AG04449 (cell line): ENCODE data around the gene NCOA7.
A peak's percentile ranks its signal among the peaks of the same experiment; 100 is the strongest.

Experiments used
- CTCF ChIA-PET: fragments of 350-600 bp; formaldehyde crosslinking; extraction: SDS; loops from one replicate; lab custom pipeline; 2021; ENCODE audit warnings: antibody characterized with exemption; lab: Yijun Ruan, JAX
- POLR2A ChIA-PET: fragments of 400-600, 350-600 bp; formaldehyde crosslinking; extraction: SDS; loops from one replicate; lab custom pipeline; 2020; ENCODE audit warnings: antibody characterized with exemption, inconsistent platforms; lab: Yijun Ruan, JAX
- DNase-seq: peaks from one replicate; pipeline ENCODE4 v3.0.0-alpha.2; 2010; ENCODE audit warnings: low read depth, low spot score
- H3K4me3 ChIP-seq: 2 replicates; pipeline ENCODE4 v1.5.1; 2011; ENCODE audit warnings: low read depth, mild to moderate bottlenecking, control low read depth, low read length
- TF ChIP-seq, protein P1 (sequence below): IDR thresholded peaks from one replicate; pipeline ENCODE4 v1.5.1; 2011; ENCODE audit warnings: mild to moderate bottlenecking, moderate library complexity, low read length, control low read depth, inconsistent platforms; ENCODE audit not compliant: insufficient read depth; ENCODE audit errors: missing control alignments

Gene NCOA7

DNA sequence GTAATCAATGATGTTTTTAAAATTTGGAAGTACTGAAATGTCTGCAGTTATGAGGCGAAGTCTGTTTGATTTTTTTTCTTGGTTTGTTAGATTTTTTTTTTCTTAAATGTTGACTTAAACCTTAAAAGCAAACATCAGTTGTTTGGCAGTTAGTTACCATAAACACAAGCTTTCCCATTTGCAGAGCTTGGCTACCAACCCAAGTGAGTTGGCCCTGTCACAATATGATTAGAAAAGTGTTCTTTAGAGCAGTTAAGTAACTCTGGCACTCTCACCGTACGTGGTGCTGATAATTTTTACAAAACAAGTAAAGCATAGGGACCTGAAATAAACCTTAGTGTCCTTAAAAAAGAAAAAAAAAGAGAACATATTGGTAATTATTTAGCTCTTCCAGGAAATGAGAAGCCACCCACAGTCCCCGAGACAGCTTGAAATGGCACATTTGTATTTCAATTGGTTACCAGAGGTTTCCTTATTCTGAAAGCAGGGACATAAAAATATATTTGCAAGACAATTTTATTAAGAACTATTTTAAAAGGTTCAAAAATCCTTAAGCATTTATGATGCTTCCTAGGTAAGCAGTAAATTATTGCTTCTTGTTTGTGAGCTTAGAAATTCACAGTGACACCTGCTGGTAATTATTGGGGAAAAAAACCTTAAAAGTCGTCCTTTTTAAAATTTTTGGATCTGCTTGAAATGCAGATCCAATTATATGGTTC lies 37.4 kb upstream of the NCOA7 start:
- ChIA-PET CTCF (interaction anchor here (0.6 to 24.4 kb wide), 7 partner anchors 10 to 887 kb away, joined by 3 to 488 read pairs (median 5); no protein-coding TSS in a partner anchor), POLR2A (no interaction called here)
- no peak for DNase-seq
- H3K4me3 ChIP-seq, result no peak overlapping the region
- TF ChIP-seq, protein P1, sequence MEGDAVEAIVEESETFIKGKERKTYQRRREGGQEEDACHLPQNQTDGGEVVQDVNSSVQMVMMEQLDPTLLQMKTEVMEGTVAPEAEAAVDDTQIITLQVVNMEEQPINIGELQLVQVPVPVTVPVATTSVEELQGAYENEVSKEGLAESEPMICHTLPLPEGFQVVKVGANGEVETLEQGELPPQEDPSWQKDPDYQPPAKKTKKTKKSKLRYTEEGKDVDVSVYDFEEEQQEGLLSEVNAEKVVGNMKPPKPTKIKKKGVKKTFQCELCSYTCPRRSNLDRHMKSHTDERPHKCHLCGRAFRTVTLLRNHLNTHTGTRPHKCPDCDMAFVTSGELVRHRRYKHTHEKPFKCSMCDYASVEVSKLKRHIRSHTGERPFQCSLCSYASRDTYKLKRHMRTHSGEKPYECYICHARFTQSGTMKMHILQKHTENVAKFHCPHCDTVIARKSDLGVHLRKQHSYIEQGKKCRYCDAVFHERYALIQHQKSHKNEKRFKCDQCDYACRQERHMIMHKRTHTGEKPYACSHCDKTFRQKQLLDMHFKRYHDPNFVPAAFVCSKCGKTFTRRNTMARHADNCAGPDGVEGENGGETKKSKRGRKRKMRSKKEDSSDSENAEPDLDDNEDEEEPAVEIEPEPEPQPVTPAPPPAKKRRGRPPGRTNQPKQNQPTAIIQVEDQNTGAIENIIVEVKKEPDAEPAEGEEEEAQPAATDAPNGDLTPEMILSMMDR, result no peak

DNA sequence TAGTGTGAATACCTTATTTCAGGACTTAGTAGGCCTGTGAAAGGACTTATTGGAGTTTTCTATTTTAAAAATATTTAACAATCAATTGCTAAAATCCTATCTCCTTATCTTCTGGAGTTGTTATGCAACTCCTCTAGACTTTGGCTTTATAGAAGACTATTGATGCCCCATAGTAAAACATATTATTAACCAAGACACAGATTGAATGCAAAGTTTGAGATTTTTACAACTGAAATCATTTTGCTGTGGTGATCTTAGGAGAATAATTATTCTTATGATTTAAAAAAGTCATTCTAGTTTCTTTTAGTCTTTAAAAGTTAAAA lies 36.9 kb upstream of the NCOA7 start:
- H3K4me3 ChIP-seq, result no peak overlapping the region
- TF ChIP-seq, protein P1, result no peak
- POLR2A ChIA-PET, result no interaction called here
- DNase-seq, result no peak
- CTCF ChIA-PET, result interaction anchor here (1.0 to 24.4 kb wide), 5 partner anchors 10 to 888 kb away, joined by 3 to 488 read pairs (median 10); no protein-coding TSS in a partner anchor

DNA sequence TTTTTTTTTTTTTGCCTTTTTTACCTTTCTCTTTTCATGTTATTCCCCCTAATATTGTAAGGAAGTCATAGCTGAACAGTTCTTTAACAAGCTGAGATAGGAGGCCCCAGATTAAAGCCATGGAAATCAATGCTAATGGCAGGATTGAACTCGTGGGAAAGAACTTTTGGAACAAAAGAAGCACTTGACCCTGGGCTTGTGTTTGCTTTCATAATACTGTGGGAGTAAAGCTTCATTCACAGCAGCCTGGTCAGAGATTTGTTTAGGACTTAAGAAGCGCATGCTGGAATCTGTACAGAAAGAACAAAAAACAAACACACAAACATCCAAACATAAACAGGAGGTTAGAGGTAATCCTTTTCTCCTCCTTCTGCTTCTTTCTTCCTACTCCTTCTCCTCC lies 36.2 kb upstream of the NCOA7 start:
- DNase-seq, result no peak
- ChIA-PET POLR2A (no interaction called here), CTCF (interaction anchor here (0.7 to 24.4 kb wide), 4 partner anchors 9 to 442 kb away, joined by 3 to 488 read pairs (median 10); partner anchors contain the start of gene NCOA7)
- H3K4me3 ChIP-seq, result no peak overlapping the region
- TF ChIP-seq, protein P1, result no peak

DNA sequence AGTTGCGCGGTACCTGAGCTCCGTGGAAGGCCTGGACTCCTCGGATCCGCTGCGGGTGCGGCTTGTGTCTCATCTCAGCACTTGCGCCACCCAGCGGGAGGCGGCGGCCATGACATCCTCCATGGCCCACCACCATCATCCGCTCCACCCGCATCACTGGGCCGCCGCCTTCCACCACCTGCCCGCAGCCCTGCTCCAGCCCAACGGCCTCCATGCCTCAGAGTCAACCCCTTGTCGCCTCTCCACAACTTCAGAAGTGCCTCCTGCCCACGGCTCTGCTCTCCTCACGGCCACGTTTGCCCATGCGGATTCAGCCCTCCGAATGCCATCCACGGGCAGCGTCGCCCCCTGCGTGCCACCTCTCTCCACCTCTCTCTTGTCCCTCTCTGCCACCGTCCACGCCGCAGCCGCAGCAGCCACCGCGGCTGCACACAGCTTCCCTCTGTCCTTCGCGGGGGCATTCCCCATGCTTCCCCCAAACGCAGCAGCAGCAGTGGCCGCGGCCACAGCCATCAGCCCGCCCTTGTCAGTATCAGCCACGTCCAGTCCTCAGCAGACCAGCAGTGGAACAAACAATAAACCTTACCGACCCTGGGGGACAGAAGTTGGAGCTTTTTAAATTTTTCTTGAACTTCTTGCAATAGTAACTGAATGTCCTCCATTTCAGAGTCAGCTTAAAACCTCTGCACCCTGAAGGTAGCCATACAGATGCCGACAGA lies 31.4 kb upstream of the NCOA7 start:
- ChIA-PET POLR2A (no interaction called here), CTCF (interaction anchor here (1.0 to 24.4 kb wide), 5 partner anchors 8 to 889 kb away, joined by 3 to 488 read pairs (median 3); partner anchors contain the start of gene HDDC2)
- DNase-seq, result no peak
- TF ChIP-seq, protein P1, result peak; percentile 14
- H3K4me3 ChIP-seq, result no peak overlapping the region

DNA sequence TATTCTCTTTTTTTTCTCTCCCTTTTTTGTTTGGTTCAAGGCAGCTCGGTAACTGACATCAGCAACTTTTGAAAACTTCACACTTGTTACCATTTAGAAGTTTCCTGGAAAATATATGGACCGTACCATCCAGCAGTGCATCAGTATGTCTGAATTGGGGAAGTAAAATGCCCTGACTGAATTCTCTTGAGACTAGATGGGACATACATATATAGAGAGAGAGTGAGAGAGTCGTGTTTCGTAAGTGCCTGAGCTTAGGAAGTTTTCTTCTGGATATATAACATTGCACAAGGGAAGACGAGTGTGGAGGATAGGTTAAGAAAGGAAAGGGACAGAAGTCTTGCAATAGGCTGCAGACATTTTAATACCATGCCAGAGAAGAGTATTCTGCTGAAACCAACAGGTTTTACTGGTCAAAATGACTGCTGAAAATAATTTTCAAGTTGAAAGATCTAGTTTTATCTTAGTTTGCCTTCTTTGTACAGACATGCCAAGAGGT lies 30.8 kb upstream of the NCOA7 start:
- no peak overlapping the region for H3K4me3 ChIP-seq
- TF ChIP-seq, protein P1, result no peak
- DNase-seq, result no peak
- ChIA-PET CTCF (interaction anchor here (0.6 to 24.4 kb wide), 6 partner anchors 9 to 889 kb away, joined by 3 to 488 read pairs (median 3); partner anchors contain the start of gene HDDC2), POLR2A (no interaction called here)
